Glomerular endothelial cell (primary cell): ENCODE data around the gene SYNGAP1. TPM values are rescaled to one million over a fixed set of nuclear protein-coding genes. Genes with fewer than 3 reads are reported as not detected.

ENCODE experiments used
- DNase-seq: peaks from one replicate; pipeline ENCODE4 v3.0.0-alpha.2; 2011; ENCODE audit warnings: low read depth, low spot score; ENCODE audit errors: extremely low read depth
- total RNA-seq: library from RNA; depleted of rRNA; stranded (reverse); fragments of >200 nt; gene quantifications from 2 replicates; pipeline ENCODE4 v1.2.3, GENCODE V29; 2015

The SYNGAP1 gene
- total RNA-seq, 1 donor from 2014 or later: 6.1 TPM

- DNase-seq: no peak
These were observed 15.1 kb downstream of the SYNGAP1 start for GRCh38 chr6:33434961-33435360.

GRCh38 chr6:33437666-33438065 lies 17.8 kb downstream of the SYNGAP1 start:
- no peak for DNase-seq

- DNase-seq: no peak
These were observed 19.2 kb downstream of the SYNGAP1 start for GRCh38 chr6:33438978-33439594.

GRCh38 chr6:33439956-33440648 lies 20.2 kb downstream of the SYNGAP1 start:
- no peak for DNase-seq

GRCh38 chr6:33440649-33441309 lies 20.9 kb downstream of the SYNGAP1 start:
- no peak for DNase-seq

- DNase-seq: no peak
These were observed 21.6 kb downstream of the SYNGAP1 start for GRCh38 chr6:33441457-33441856.

GRCh38 chr6:33442283-33442682 lies 22.4 kb downstream of the SYNGAP1 start:
- no peak for DNase-seq

GRCh38 chr6:33443025-33443424 lies 23.2 kb downstream of the SYNGAP1 start:
- no peak for DNase-seq

GRCh38 chr6:33443619-33444504 lies 24.0 kb downstream of the SYNGAP1 start:
- DNase-seq: no peak

- DNase-seq: no peak
These were observed 25.3 kb downstream of the SYNGAP1 start for GRCh38 chr6:33445119-33445603.

- no peak for DNase-seq
These were observed 26.5 kb downstream of the SYNGAP1 start for GRCh38 chr6:33446356-33446755.

GRCh38 chr6:33450434-33450833 lies 30.6 kb downstream of the SYNGAP1 start:
- no peak for DNase-seq

GRCh38 chr6:33451606-33452005 lies 31.7 kb downstream of the SYNGAP1 start:
- no peak for DNase-seq

- no peak for DNase-seq
These were observed 32.6 kb downstream of the SYNGAP1 start for GRCh38 chr6:33452496-33452895.

- no peak for DNase-seq
These were observed 33.6 kb downstream of the SYNGAP1 start for GRCh38 chr6:33453393-33454008.

GRCh38 chr6:33454009-33454946 lies 34.4 kb downstream of the SYNGAP1 start, which contains the start of gene ZBTB9:
ZBTB9 (plus strand) TSS chr6:33454576; CDS start chr6:33455101, 525 bp downstream.
- peak; percentile 45 for DNase-seq

- DNase-seq: no peak
These were observed 35.2 kb downstream of the SYNGAP1 start for GRCh38 chr6:33455051-33455450.

GRCh38 chr6:33456156-33456555 lies 36.3 kb downstream of the SYNGAP1 start:
- no peak for DNase-seq

GRCh38 chr6:33458676-33459075 lies 38.8 kb downstream of the SYNGAP1 start:
- DNase-seq: no peak
